Neural progenitor cell (in vitro differentiated cells): Measurements from ENCODE around the gene PLEKHF1. TPM values are rescaled to one million over a fixed set of nuclear protein-coding genes. Genes with fewer than 3 reads are reported as not detected.
A peak's percentile ranks its signal among the peaks of the same experiment; 100 is the strongest.

Source experiments
- DNase-seq: peaks from one replicate; pipeline ENCODE4 v3.0.0-alpha.2; 2016; ENCODE audit warnings: low spot score
- H2AFZ ChIP-seq: fragments of 200-600 bp; sonication (generic); replicated peaks from 2 replicates; pipeline ENCODE4 v1.6.1; 2016; ENCODE audit warnings: antibody characterized with exemption
- H3F3A ChIP-seq: fragments of 200-600 bp; sonication (generic); 2 replicates; pipeline ENCODE4 v1.6.1; 2016; ENCODE audit warnings: antibody characterized with exemption, low read depth
- H3K27ac ChIP-seq: fragments of 200-600 bp; sonication (generic); 2 replicates; pipeline ENCODE4 v1.5.1; 2016; ENCODE audit warnings: mild to moderate bottlenecking
- H3K27me3 ChIP-seq: fragments of 200-600 bp; sonication (generic); 2 replicates; pipeline ENCODE4 v1.6.1; 2016; ENCODE audit warnings: mild to moderate bottlenecking, moderate library complexity
- H3K36me3 ChIP-seq: fragments of 200-600 bp; sonication (generic); 2 replicates; pipeline ENCODE4 v1.5.1; 2016
- H3K4me1 ChIP-seq: fragments of 200-600 bp; sonication (generic); 2 replicates; pipeline ENCODE4 v1.6.1; 2016; ENCODE audit warnings: mixed run types
- H3K4me2 ChIP-seq: fragments of 200-600 bp; sonication (generic); 2 replicates; pipeline ENCODE4 v1.6.1; 2016
- H3K4me3 ChIP-seq: fragments of 200-600 bp; sonication (generic); 2 replicates; pipeline ENCODE4 v1.5.1; 2016
- H3K79me2 ChIP-seq: fragments of 200-600 bp; sonication (generic); 2 replicates; pipeline ENCODE4 v1.6.1; 2016; ENCODE audit warnings: low read depth
- H3K9ac ChIP-seq: fragments of 200-600 bp; sonication (generic); 2 replicates; pipeline ENCODE4 v1.6.1; 2016
- H3K9me3 ChIP-seq: fragments of 200-600 bp; sonication (generic); 2 replicates; pipeline ENCODE4 v1.5.1; 2016; ENCODE audit warnings: low read depth
- H4K20me1 ChIP-seq: fragments of 200-600 bp; sonication (generic); 2 replicates; pipeline ENCODE4 v1.6.1; 2016; ENCODE audit warnings: low read depth
- H3K27ac Mint-ChIP-seq: 3 replicates; pipeline ENCODE4 v1.8.0; 2021; ENCODE audit warnings: mixed read lengths
- H3K27me3 Mint-ChIP-seq: 2 replicates; pipeline ENCODE4 v1.8.0; 2022; ENCODE audit warnings: low read depth, mild to moderate bottlenecking, inconsistent platforms, moderate library complexity, mixed read lengths; ENCODE audit not compliant: insufficient read depth
- H3K36me3 Mint-ChIP-seq: 3 replicates; pipeline ENCODE4 v1.8.0; 2021; ENCODE audit warnings: mixed read lengths
- H3K4me1 Mint-ChIP-seq: 3 replicates; pipeline ENCODE4 v1.8.0; 2021; ENCODE audit warnings: mixed read lengths
- H3K4me3 Mint-ChIP-seq: 3 replicates; pipeline ENCODE4 v1.8.0; 2021; ENCODE audit warnings: mild to moderate bottlenecking, moderate library complexity, mixed read lengths
- H3K9me3 Mint-ChIP-seq: 3 replicates; pipeline ENCODE4 v1.8.0; 2020; ENCODE audit warnings: mixed read lengths
- CTCF ChIP-seq: fragments of 200-600 bp; sonication (generic); IDR thresholded peaks from 2 replicates; pipeline ENCODE4 v1.5.1; 2017; ENCODE audit warnings: antibody characterized with exemption, mild to moderate bottlenecking
- EZH2 ChIP-seq: fragments of 200-600 bp; sonication (generic); IDR thresholded peaks from 2 replicates; pipeline ENCODE4 v1.6.1; 2017; ENCODE audit warnings: antibody characterized with exemption, mild to moderate bottlenecking, moderate library complexity
- EZH2phosphoT487 ChIP-seq: fragments of 200-600 bp; sonication (generic); IDR thresholded peaks from 2 replicates; pipeline ENCODE4 v1.6.1; 2017; ENCODE audit warnings: antibody characterized with exemption
- total RNA-seq: library from RNA; depleted of rRNA; stranded (reverse); fragments of >200 nt; gene quantifications from 2 replicates; pipeline ENCODE4 v1.2.3, GENCODE V29; 2015; ENCODE audit warnings: low replicate concordance

Gene PLEKHF1
- total RNA-seq, 1 donor from 2014 or later, result 1.2 TPM

GRCh38 chr19:29635963-29636362 is 29.3 kb upstream of the PLEKHF1 start:
- TF ChIP-seq CTCF, result no peak
- no peak for TF ChIP-seq EZH2
- TF ChIP-seq EZH2phosphoT487, result no peak
- no peak overlapping the region for H2AFZ ChIP-seq
- H3K9me3 ChIP-seq, result no peaks in the 10 kb centered on the region
- Mint-ChIP-seq H3K4me3 (no peak overlapping the region), H3K27me3 (peaks cover 11% of the 10 kb centered on the region), H3K27ac (no peak overlapping the region), H3K9me3 (no peaks in the 10 kb centered on the region), H3K36me3 (no peaks in the 10 kb centered on the region), H3K4me1 (no peaks in the 10 kb centered on the region)
- H3K79me2 ChIP-seq, result no peaks in the 10 kb centered on the region
- H3K4me3 ChIP-seq, result no peak overlapping the region
- no peak overlapping the region for H3K9ac ChIP-seq
- no peak overlapping the region for H3K4me2 ChIP-seq
- H3K27ac ChIP-seq, result no peak overlapping the region
- H3K27me3 ChIP-seq, result no peaks in the 10 kb centered on the region
- H3K36me3 ChIP-seq, result no peaks in the 10 kb centered on the region
- H3F3A ChIP-seq, result no peaks in the 10 kb centered on the region
- no peak for DNase-seq
- no peaks in the 10 kb centered on the region for H3K4me1 ChIP-seq
- H4K20me1 ChIP-seq, result no peaks in the 10 kb centered on the region

- Mint-ChIP-seq H3K4me1 (no peaks in the 10 kb centered on the region), H3K36me3 (no peaks in the 10 kb centered on the region), H3K27me3 (peaks cover 9% of the 10 kb centered on the region), H3K9me3 (no peaks in the 10 kb centered on the region), H3K4me3 (no peak overlapping the region), H3K27ac (no peak overlapping the region)
- no peaks in the 10 kb centered on the region for H3K79me2 ChIP-seq
- H3K9ac ChIP-seq, result no peak overlapping the region
- H3K36me3 ChIP-seq, result no peaks in the 10 kb centered on the region
- H2AFZ ChIP-seq, result no peak overlapping the region
- H3K4me2 ChIP-seq, result no peak overlapping the region
- TF ChIP-seq EZH2, result no peak
- no peak for DNase-seq
- no peak overlapping the region for H3K27ac ChIP-seq
- H3K27me3 ChIP-seq, result no peaks in the 10 kb centered on the region
- H3K9me3 ChIP-seq, result no peaks in the 10 kb centered on the region
- H4K20me1 ChIP-seq, result no peaks in the 10 kb centered on the region
- H3K4me1 ChIP-seq, result no peaks in the 10 kb centered on the region
- H3K4me3 ChIP-seq, result no peak overlapping the region
- H3F3A ChIP-seq, result no peaks in the 10 kb centered on the region
These were observed 28.5 kb upstream of the PLEKHF1 start for GRCh38 chr19:29636553-29637360.

DNA sequence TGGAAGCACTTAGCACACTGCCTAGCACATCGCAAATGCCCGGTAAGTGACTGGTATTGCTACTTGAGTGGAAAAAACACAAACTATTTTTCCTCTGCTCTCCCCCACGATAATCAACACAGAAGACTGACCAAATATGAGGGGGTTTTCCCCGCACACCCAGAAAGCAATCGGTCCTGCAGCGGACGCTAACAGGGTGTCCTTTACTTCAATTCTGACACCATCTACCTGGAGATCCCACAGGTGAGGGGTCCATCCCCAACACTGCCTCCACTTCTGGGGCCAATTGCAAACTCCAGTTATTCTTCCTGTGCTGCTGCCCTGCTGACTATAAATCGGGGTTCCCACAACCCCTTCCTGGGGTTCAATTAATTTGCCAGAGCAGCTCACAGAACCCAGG is 26.2 kb upstream of the PLEKHF1 start:
- H3K4me1 ChIP-seq, result no peaks in the 10 kb centered on the region
- no peaks in the 10 kb centered on the region for H3F3A ChIP-seq
- Mint-ChIP-seq H3K9me3 (no peaks in the 10 kb centered on the region), H3K4me1 (no peaks in the 10 kb centered on the region), H3K36me3 (no peaks in the 10 kb centered on the region), H3K27me3 (peaks cover 11% of the 10 kb centered on the region), H3K4me3 (no peak overlapping the region), H3K27ac (no peak overlapping the region)
- no peaks in the 10 kb centered on the region for H3K27me3 ChIP-seq
- DNase-seq, result no peak
- no peak overlapping the region for H3K4me3 ChIP-seq
- no peak overlapping the region for H2AFZ ChIP-seq
- H3K9me3 ChIP-seq, result no peaks in the 10 kb centered on the region
- no peak overlapping the region for H3K27ac ChIP-seq
- no peak overlapping the region for H3K4me2 ChIP-seq
- no peaks in the 10 kb centered on the region for H3K36me3 ChIP-seq
- TF ChIP-seq EZH2 (no peak), EZH2phosphoT487 (no peak), CTCF (no peak)
- no peak overlapping the region for H3K9ac ChIP-seq
- no peaks in the 10 kb centered on the region for H3K79me2 ChIP-seq
- H4K20me1 ChIP-seq, result no peaks in the 10 kb centered on the region

DNA sequence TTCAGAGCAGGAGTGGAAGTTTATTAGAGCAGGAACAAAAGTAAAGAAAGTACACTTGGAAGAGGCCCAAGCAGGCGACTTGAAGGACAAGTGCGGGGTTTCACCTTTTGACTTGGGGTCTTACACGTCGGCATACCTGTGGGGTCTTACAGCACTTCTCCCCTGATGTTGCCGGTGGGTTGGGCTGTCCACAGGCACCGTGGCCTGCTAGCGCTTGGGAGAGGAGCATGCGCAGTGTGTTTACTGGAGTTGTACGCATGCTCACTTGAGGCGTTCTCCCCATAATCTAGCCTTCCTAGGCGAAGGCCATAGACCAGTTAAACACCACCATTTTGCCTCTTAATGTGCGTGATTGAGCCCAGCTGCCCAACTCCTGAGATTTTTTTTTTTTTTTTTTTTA is 25.0 kb upstream of the PLEKHF1 start:
- H3K36me3 ChIP-seq, result no peaks in the 10 kb centered on the region
- no peaks in the 10 kb centered on the region for H4K20me1 ChIP-seq
- Mint-ChIP-seq H3K36me3 (no peaks in the 10 kb centered on the region), H3K27ac (peak overlapping the region; percentile 21), H3K4me1 (peaks cover under 1% of the 10 kb centered on the region), H3K9me3 (no peaks in the 10 kb centered on the region), H3K27me3 (peaks cover 8% of the 10 kb centered on the region), H3K4me3 (no peak overlapping the region)
- H3K9me3 ChIP-seq, result no peaks in the 10 kb centered on the region
- no peak for DNase-seq
- H3K9ac ChIP-seq, result no peak overlapping the region
- no peaks in the 10 kb centered on the region for H3K4me1 ChIP-seq
- H3K4me2 ChIP-seq, result no peak overlapping the region
- no peaks in the 10 kb centered on the region for H3K79me2 ChIP-seq
- no peaks in the 10 kb centered on the region for H3F3A ChIP-seq
- no peak for TF ChIP-seq EZH2
- no peak for TF ChIP-seq EZH2phosphoT487
- no peak for TF ChIP-seq CTCF
- no peak overlapping the region for H2AFZ ChIP-seq
- H3K27ac ChIP-seq, result no peak overlapping the region
- H3K4me3 ChIP-seq, result no peak overlapping the region
- H3K27me3 ChIP-seq, result no peaks in the 10 kb centered on the region
